Superior temporal gyrus (tissue), 1 donor: ENCODE measurements around the gene CPED1.

ENCODE experiments used
- DNase-seq: peaks from one replicate; pipeline ENCODE4 v3.0.0-alpha.2; 2016; ENCODE audit errors: extremely low spot score

CPED1 gene

DNA sequence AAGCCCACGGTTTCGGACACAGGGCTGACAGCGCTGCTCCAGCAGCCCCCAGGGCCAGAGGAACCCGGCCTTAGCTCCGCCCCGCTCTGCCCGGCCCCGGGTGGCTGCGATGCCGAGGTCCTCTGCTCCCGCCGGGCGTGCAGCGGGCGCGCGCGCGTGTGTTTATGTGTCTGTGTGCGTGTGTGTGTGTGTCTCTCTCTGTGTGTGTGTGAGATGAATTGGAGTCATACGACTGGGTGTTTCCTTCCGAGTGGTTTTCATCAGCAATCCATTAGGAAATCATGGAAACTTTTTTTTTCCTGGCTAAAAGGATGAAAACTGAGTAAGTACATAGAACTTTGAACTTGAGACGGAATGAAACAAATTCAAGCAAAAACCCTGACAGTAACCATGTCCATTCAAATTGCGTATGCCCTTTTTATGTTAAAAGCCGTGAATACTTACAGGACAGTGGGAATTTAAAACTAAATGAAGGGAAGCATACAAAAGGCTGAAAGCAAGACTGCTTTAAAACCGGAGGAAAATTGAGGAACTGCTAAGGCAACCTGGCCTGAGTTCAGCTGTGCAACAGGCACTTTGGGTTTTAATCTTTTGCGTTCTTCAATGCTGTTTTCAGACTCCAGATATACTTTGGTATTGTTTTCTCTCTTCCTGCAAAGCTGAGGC is at the start of gene CPED1:
TSS of gene CPED1 (plus strand) at position 121 of the 666 bp plus-strand sequence. CDS start 911 bp downstream, outside the sequence.
- DNase-seq: peak; percentile 48

DNA sequence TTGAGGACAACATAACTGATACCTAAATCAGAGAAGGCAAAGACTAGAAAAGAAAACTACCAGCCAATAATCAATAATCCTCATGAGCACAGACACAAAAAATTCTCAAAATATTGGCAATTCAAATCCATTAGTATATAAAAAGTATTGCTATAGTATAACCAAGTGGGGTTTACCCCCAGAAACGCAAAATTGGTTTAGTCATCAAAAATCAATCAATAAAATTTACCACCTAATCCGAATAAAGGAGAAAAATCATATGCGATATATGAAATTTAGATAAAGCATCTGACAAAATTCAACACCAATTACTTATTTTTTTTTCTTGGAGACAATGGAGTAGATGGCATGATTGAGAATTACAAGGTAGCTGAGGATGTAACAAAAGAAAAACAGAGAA is 49.2 kb upstream of the CPED1 start:
- DNase-seq: no peak

DNA sequence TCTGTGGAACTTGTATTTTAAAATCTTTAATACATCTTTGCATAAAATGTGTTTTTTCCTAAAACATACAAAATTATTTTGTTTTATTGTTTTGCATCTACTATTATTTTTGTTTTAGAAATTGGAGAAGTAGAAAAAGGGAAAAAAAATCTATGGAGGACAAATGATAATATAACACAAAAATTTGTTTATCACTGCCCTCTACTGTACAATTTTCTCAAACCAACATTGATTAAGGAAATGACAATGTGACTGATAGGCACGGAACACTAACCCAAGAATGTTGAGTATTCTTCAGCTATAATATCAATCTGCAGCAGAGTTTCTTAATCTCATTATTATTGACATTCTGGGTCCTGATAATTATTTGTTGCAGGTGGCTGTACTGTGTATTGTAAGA is 47.4 kb upstream of the CPED1 start:
- no peak for DNase-seq

DNA sequence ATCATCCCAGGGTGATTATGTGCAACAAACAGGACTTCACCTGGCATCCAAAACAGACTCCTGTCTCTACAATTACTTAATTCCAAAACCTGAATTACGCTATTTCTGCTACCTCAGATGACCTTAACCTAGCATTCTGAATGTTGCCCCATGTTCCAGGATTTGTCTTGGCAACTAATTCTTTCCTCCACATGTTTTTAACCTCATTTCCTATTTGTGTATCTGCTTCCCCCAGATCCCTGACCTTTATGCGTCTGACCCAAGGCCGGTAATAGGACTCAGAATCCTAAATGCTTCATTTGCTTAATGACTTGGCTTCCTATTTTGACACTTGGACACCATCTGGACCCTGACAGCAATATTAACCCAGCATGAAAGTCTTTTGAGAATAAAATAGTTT is 46.7 kb upstream of the CPED1 start:
- no peak for DNase-seq

GRCh38 chr7:120942861-120943260 is 45.6 kb upstream of the CPED1 start:
- no peak for DNase-seq

GRCh38 chr7:120944826-120945562 is 43.5 kb upstream of the CPED1 start:
- no peak for DNase-seq

DNA sequence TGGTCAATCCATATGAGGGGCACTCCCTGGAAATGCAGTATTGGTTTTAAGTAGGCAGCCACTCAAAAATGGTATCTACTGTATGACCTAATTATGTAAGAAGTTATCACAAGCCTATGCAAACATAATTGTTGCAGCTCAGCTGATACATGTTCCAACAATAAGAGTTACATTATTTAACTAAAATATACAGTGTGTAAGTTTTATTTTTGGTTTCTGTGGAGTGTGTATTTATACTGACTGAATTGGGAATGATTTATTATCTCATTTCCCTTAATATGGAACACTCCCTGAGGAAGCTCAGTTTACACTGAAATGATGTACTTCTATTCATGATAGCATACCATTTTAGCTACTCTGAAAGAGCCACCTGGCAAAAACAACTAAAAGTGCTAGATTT is 40.5 kb upstream of the CPED1 start:
- DNase-seq: no peak

- peak; percentile 20 for DNase-seq
Observed at GRCh38 chr7:120949393-120949911, 39.1 kb upstream of the CPED1 start.

- DNase-seq: no peak
Observed at GRCh38 chr7:120949998-120950538, 38.4 kb upstream of the CPED1 start.

- peak; percentile 98 for DNase-seq
Observed at GRCh38 chr7:120950539-120951308, 37.8 kb upstream of the CPED1 start, which contains the start of gene ING3. Gene ING3 (plus strand): TSS chr7:120950777. CDS start chr7:120950897, 120 bp downstream.

DNA sequence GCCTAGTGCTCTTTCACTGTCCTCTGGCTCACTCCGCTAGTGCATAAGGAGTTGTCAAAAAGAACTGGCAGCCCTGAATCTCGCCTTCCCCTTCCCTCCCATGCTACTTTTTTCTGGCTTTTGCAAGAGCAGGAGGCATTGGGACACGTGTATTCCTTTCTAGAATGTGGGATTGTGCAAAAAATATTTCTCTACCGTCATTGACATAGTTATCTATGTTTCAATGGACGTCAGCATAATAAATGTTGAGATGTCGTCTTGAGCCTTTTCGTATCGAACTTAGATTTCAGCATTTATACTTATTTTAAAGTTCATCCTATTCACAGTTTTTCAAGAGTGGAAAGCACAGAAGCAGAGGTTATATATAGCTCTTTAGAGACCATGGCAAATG is 37.2 kb upstream of the CPED1 start:
- DNase-seq: no peak

- no peak for DNase-seq
Observed at GRCh38 chr7:120951826-120952225, 36.7 kb upstream of the CPED1 start.

DNA sequence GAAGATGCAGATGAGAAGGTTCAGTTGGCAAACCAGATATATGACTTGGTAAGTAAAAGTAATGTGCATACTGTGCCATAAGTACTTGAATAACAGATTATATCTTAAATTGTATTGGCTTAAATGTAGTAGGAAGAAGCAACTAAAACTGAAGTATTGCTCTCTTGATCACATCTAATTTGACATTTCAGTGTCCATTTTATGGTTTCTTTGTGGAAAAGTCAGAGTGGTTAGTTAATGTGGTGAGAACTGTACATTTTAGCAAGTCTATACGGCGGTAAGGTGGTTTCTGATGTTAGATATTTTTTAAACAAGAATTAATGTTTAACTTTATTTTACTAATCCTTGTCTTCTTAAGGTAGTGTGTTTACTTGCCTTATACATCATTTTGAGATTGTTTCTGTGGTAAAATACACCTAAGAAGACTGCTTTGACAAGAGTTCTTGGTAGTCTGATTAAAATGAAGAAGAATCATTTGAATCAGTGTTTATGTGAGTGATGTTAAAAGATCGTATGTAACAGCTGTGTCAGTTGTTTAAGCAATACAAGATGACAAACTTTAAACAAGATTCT is 32.8 kb upstream of the CPED1 start:
- no peak for DNase-seq

DNA sequence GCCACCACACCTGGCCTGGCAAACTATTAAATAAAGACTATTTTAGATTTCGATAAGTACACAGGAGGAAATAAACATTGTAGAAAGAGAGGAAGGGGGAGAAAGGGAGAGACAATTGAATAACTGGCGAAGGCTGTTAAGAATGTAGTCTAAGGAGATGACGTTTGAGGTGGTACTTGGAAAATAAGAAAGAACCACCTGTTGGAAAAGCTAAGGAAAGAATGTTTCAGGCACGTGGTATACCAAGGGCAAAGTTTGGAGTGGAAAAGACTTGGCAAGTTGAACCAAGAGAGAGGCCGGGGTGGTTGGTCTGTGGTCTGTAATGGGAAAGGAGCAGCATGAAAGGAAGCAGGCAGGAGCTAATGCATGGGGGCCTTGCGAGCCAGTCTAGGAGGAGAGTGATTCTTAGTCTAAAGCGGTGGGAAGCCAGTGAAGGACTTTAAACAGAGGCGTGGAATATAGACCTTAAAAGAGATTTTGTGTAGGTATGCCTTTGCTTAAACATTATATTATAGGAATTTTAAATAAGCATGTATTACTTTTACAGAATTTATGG is 28.5 kb upstream of the CPED1 start:
- no peak for DNase-seq

- no peak for DNase-seq
Observed at GRCh38 chr7:120960714-120961113, 27.8 kb upstream of the CPED1 start.

DNA sequence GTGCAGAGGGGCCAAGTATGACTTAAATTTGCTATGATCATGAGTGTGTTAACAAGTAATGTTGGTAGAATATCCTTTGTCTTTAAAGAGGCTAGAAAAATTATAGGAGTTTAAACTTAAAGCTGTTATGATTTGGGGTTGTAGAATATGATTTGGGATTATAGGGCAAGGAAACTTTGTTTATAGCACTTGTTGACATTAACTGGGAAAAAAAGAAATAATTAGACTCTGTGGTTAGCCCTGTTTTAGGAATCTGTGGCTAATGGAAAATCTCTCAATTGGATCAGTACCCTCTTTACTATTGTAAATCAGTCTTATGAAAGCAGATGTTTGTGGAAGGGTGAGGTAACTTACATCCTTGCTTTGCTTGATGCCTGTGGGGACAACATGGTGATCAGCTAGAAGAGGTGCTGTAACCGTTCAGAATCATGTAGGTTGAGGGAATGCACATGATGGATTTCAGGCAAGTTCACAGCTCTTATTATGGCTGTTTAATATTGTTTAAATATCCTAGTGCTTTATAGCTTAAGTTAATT is 26.8 kb upstream of the CPED1 start:
- no peak for DNase-seq

DNA sequence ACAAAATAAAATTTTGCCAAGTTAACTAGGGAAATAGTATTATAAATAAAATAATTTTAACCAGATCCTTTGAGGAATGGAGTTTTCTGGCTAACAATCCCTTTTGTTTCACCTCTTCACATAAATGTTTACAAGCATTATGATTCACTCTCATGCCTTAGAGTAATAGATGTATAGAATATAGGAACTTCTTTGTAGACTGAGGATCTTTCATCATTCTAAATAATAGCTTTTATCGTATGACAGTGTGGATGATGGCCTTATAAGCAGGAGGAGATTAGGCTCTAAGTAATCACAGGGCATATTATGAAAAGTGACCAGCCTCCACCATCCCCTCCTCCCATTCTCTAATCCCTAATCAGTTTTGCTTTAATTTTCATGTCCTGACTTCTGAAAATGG is 24.4 kb upstream of the CPED1 start:
- DNase-seq: no peak

DNA sequence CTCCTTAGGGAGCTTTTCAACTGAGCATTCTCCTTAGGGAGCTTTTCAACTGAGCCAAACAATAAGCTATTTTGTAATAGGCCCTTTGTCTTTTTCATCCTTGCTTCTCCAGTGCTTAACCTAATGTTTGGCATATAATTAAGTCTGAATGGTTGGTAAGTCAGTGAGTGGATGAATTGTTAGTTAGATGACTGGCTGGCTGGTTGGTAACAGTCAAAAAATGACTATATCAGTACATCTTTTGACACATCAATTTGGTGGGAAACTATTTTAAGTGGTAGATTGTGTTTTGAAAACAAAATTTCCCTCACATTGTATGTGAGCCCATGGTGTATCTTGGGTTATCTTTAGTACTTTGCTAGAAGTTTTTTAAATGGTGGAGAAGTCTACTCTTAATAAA is 21.6 kb upstream of the CPED1 start:
- DNase-seq: no peak

GRCh38 chr7:120973849-120974248 is 14.7 kb upstream of the CPED1 start:
- no peak for DNase-seq

- no peak for DNase-seq
Observed at GRCh38 chr7:120979765-120980499, 8.6 kb upstream of the CPED1 start.
